OCI-LY3 (cell line): Measurements from ENCODE around the gene CETN3.

Experiments used
- H2AFZ ChIP-seq: fragments of 200-600, 300-600 bp; shearing (Covaris generic); 2 replicates; pipeline ENCODE4 v1.6.0; 2014; ENCODE audit warnings: antibody characterized with exemption, low read depth, low read length
- H3K27ac ChIP-seq: fragments of 200-600, 300-600 bp; sonication (generic); 2 replicates; pipeline ENCODE4 v1.5.1; 2014; ENCODE audit warnings: mild to moderate bottlenecking, low read length, moderate library complexity, mixed read lengths
- H3K27me3 ChIP-seq: fragments of 200-600, 300-600 bp; sonication (generic); 2 replicates; pipeline ENCODE4 v1.6.1; 2014; ENCODE audit warnings: low read depth, low read length, mixed read lengths
- H3K36me3 ChIP-seq: fragments of 200-600, 300-600 bp; sonication (generic); replicated peaks from 2 replicates; pipeline ENCODE3; 2014; ENCODE audit warnings: low read depth, low read length, mixed read lengths
- H3K4me1 ChIP-seq: fragments of 300-600, 200-600 bp; sonication (generic); 2 replicates; pipeline ENCODE4 v1.6.1; 2014; ENCODE audit warnings: low read length, mixed read lengths
- H3K4me2 ChIP-seq: fragments of 200-600, 300-600 bp; sonication (generic); 2 replicates; pipeline ENCODE4 v1.6.1; 2014; ENCODE audit warnings: low read length, mixed read lengths
- H3K4me3 ChIP-seq: fragments of 300-600, 200-600 bp; sonication (generic); 2 replicates; pipeline ENCODE4 v1.5.1; 2014; ENCODE audit warnings: antibody characterized with exemption, mild to moderate bottlenecking, low read length, moderate library complexity
- H3K79me2 ChIP-seq: fragments of 300-600, 200-600 bp; shearing (Covaris generic); 2 replicates; pipeline ENCODE4 v1.6.1; 2014; ENCODE audit warnings: mild to moderate bottlenecking, low read length, mixed read lengths
- H3K9ac ChIP-seq: fragments of 300-600, 200-600 bp; shearing (Covaris generic); 2 replicates; pipeline ENCODE4 v1.6.0; 2014; ENCODE audit warnings: mild to moderate bottlenecking, low read length, moderate library complexity
- H3K9me3 ChIP-seq: fragments of 200-600, 300-600 bp; shearing (Covaris generic); 2 replicates; pipeline ENCODE4 v1.6.1; 2014; ENCODE audit warnings: low read length, mixed read lengths; ENCODE audit not compliant: insufficient read depth
- H4K20me1 ChIP-seq: fragments of 200-600, 300-600 bp; sonication (generic); 2 replicates; pipeline ENCODE4 v1.6.1; 2016; ENCODE audit warnings: low read length, mixed read lengths; ENCODE audit not compliant: insufficient read depth
- EZH2phosphoT487 ChIP-seq: fragments of 200-600 bp; shearing (Covaris generic); IDR thresholded peaks from 2 replicates; pipeline ENCODE4 v1.6.1; 2018; ENCODE audit warnings: antibody characterized with exemption, mixed run types, low read depth
- TF ChIP-seq, protein P1 (sequence below): fragments of 200-600, 300-600 bp; sonication (generic); IDR thresholded peaks from 2 replicates; pipeline ENCODE4 v1.5.1; 2014; ENCODE audit warnings: antibody characterized with exemption, low read length, low read depth

CETN3 gene

DNA sequence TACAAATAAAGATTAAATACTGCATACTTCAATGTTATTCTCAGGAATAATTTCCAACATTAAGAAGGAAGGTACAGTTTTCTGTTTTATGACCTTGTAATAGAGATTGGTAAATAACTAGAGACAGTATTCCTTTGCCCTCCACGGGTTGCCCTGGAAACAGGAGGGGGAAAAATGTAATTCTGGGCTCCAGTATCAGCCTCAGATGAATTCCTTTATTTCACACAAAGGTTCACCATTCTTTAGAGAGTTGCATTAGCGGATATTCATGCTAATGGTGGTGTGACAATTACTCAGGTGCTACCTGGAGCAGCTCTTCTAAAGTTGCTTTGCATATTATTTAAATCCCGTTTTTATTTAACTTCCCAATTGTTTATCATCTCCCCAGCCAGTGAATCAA, 42.6 kb downstream of the CETN3 start:
- Histone ChIP-seq H3K27me3 (peaks cover 12% of the 10 kb centered on the region), H3K4me1 (peaks cover 7% of the 10 kb centered on the region; the same call in 1 of the 2 replicates), H3K4me2 (no peak overlapping the region), H2AFZ (no peak overlapping the region), H3K79me2 (no peaks in the 10 kb centered on the region), H3K9ac (no peak overlapping the region), H4K20me1 (no peaks in the 10 kb centered on the region), H3K27ac (no peak overlapping the region), H3K4me3 (no peak overlapping the region), H3K36me3 (no peaks in the 10 kb centered on the region), H3K9me3 (no peaks in the 10 kb centered on the region)
- TF ChIP-seq EZH2phosphoT487: no peak
- TF ChIP-seq, protein P1, sequence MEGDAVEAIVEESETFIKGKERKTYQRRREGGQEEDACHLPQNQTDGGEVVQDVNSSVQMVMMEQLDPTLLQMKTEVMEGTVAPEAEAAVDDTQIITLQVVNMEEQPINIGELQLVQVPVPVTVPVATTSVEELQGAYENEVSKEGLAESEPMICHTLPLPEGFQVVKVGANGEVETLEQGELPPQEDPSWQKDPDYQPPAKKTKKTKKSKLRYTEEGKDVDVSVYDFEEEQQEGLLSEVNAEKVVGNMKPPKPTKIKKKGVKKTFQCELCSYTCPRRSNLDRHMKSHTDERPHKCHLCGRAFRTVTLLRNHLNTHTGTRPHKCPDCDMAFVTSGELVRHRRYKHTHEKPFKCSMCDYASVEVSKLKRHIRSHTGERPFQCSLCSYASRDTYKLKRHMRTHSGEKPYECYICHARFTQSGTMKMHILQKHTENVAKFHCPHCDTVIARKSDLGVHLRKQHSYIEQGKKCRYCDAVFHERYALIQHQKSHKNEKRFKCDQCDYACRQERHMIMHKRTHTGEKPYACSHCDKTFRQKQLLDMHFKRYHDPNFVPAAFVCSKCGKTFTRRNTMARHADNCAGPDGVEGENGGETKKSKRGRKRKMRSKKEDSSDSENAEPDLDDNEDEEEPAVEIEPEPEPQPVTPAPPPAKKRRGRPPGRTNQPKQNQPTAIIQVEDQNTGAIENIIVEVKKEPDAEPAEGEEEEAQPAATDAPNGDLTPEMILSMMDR: no peak

DNA sequence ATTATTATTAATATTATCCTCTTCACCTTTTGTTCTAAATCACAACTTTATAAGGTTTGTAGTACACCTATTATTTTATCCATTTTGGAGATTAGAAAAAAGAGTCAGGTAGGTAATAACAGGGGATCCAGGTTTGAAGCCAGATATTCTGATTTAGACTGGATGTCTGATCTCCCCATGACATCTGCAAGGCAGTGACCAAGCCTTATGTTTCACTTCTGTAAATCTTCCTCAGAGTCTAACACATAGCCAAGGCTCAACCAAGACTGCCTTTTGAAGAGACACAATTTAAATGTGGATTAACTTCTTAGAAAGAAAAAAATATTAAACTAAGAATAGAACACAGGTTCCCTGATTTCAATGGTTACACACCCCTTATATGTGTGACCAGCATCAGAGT, 44.2 kb downstream of the CETN3 start:
- Histone ChIP-seq H3K9me3 (no peaks in the 10 kb centered on the region), H3K4me1 (peaks cover 7% of the 10 kb centered on the region; the same call in 1 of the 2 replicates), H4K20me1 (no peaks in the 10 kb centered on the region), H3K36me3 (no peaks in the 10 kb centered on the region), H3K27me3 (peaks cover 12% of the 10 kb centered on the region), H3K4me3 (no peak overlapping the region), H3K4me2 (no peak overlapping the region), H3K27ac (no peak overlapping the region), H2AFZ (no peak overlapping the region), H3K79me2 (no peaks in the 10 kb centered on the region), H3K9ac (no peak overlapping the region)
- TF ChIP-seq EZH2phosphoT487: no peak
- TF ChIP-seq, protein P1: no peak

DNA sequence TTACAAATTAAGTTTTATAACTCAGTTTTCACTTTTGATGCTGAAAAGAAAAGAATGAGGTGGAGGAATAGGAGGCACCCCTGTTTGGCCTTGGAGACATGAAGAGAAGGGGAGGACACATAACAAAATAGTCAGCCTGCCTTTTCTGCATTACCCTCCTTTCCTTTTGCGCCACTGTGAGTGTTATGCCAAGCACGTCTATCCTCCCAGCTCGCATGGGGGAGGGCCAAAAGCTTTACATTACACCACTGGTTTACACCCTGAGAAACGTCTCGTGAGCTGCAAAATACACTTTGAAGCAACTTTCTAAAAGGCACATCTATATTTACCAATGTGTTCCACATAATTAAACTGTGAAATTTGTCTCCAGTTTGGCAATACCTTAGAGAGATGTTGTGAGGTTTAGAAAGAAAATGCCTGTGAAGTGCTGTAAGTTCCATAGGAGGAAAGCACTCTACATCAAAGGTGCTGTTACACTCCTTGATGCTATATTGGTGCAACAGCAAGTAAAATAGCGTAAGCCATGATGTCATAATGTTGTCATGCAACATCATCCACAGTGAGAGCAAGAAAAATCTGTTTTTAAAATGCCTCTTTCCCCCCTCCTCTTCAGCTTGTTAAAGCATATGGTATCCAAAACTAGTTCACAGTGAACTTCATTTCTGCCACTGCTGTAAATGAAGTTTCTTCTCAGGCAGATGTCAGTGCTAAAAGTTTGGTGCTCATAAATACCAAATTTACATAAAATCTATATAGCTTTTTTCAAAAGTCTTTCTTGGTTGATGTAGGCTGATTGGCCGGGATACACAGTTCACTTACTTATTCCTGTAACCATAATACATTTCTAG, 50.3 kb downstream of the CETN3 start:
- Histone ChIP-seq H2AFZ (no peak overlapping the region), H3K79me2 (no peaks in the 10 kb centered on the region), H3K4me2 (no peak overlapping the region), H3K9me3 (no peaks in the 10 kb centered on the region), H3K27me3 (no peaks in the 10 kb centered on the region), H3K27ac (no peak overlapping the region), H3K4me3 (no peak overlapping the region), H3K36me3 (no peaks in the 10 kb centered on the region), H4K20me1 (no peaks in the 10 kb centered on the region), H3K9ac (no peak overlapping the region), H3K4me1 (no peaks in the 10 kb centered on the region)
- TF ChIP-seq EZH2phosphoT487: no peak
- TF ChIP-seq, protein P1: no peak

DNA sequence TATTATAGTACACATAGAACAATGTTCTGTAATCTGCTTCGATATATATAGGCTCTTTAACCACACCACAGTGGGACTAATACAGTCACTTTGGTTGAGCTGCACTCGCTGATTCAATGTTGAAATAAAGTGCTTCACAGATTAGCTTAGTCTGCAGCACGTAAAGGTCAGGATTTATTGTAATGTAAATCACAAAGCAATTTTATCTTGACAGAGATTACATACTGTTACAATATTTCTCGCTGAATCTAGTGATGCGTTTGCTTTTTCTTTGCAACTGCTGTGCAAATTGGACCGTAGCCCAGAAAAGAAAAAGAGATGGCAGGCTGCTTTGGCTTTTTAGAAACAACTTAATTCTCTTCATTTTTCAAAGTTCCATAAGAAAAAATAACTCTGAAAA, 52.9 kb downstream of the CETN3 start:
- H3K4me1 ChIP-seq: peaks cover 3% of the 10 kb centered on the region; the same call in 1 of the 2 replicates
- H3K9ac ChIP-seq: no peak overlapping the region
- no peaks in the 10 kb centered on the region for H4K20me1 ChIP-seq
- no peaks in the 10 kb centered on the region for H3K79me2 ChIP-seq
- H3K27me3 ChIP-seq: no peaks in the 10 kb centered on the region
- H3K27ac ChIP-seq: no peak overlapping the region
- TF ChIP-seq, protein P1: no peak
- TF ChIP-seq EZH2phosphoT487: no peak
- no peak overlapping the region for H3K4me2 ChIP-seq
- no peaks in the 10 kb centered on the region for H3K36me3 ChIP-seq
- no peak overlapping the region for H2AFZ ChIP-seq
- no peak overlapping the region for H3K4me3 ChIP-seq
- no peaks in the 10 kb centered on the region for H3K9me3 ChIP-seq
